GM19351 (cell line): ENCODE measurements around the gene ADCY5.

ENCODE experiments used
- ATAC-seq: cut with Tn5 transposase; IDR thresholded peaks from one replicate; pipeline ENCODE4 v1.9.1; 2021; ENCODE audit warnings: mild to moderate bottlenecking, moderate library complexity; ENCODE audit not compliant: unreplicated experiment

ADCY5 gene

DNA sequence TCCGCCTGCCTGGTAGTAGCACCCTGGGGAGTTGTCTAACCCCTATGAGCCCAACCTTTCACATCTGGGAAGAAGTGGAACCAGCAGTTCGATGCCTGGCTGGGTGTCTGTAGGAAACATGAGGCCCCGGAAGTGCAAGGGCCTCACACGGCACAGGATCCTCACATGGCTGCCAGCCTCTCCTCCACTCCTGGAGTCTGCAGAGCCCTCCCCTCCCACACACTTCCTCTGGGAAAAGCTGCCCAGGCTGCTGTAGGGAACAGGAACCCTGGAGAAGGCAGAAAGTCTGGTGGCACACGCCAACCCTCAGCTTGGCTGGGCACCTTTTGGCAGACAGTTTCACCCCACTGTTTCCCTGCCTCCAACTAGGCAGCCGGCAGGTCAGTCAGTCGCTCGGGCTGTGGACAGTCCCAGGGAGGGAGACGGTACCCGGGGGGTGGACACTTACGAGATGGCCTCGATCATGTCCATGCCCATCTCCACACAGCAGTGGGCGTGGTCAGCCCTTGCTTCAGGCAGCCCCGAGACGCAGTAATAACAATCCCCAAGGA lies 118.4 kb downstream of the ADCY5 start:
- no peak for ATAC-seq

DNA sequence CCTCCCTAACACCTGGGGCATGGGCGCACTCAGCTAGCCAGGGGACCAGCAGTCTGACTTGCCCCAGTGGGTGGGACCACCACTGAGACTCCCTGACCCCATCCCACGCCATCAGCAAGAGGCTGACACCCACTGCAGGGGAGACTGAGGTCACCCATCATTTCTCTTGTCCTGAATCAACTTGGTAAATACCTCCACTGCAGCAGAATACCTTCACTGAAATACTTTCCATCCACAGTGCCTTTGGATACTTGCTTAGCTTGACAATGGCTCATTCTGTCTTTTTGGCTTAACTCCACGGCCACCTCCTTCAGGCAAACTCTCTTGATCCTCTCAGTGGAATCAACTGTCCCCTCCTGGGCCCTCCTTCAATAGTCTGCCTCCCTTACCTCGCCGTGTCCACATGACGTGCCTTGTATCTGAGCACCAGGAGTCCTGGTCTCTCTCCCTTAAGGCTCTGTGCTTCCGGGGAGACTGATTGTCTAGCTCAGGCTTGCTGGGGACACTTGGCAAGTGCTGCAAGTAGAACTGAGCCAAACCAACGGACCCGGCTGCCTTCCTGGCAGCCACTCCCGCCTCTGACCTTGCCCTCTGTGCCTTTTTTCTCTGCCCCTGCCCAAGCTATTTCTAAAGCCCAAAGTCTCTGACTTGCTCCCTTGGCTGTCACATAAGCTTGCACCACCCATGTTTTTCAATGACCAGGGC lies 119.1 kb downstream of the ADCY5 start:
- no peak for ATAC-seq

DNA sequence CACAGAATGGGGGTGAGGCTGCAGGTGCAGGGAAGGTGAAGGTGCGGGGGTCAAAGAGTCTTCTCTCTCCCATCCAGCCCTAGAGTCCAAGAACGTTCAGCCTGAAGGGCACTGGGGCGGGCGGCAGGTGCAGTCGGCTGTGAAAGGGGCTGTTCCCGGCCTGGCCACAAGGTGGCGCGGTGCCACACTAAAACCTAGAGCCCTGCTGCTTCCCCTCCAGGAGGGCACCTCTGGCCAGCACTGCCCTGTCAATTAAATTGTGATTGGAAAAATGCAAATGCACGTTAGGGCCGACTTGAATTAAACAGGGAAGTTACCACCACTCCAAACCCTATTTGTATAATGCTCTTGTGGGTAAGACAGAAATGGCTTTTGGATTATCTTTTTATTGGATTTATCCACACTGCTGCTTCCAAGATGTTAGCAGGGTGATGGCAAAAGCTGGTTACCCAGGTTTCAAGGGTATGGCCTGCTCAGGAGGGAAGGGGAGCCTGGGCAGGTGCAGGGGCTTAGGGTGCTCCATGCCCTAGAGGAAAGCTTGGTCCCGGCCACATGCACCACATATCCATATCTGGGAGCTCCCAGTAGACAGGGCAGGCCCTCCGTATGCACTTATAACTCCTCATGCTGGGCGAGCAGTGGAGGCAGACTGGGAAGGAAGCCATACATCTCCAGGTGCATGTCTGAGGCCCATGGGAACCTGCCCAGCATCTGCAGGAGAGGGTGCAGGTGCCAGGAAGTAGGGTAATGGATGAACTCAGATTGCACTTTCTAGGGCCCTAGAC lies 119.8 kb downstream of the ADCY5 start:
- peak; percentile 60 for ATAC-seq

DNA sequence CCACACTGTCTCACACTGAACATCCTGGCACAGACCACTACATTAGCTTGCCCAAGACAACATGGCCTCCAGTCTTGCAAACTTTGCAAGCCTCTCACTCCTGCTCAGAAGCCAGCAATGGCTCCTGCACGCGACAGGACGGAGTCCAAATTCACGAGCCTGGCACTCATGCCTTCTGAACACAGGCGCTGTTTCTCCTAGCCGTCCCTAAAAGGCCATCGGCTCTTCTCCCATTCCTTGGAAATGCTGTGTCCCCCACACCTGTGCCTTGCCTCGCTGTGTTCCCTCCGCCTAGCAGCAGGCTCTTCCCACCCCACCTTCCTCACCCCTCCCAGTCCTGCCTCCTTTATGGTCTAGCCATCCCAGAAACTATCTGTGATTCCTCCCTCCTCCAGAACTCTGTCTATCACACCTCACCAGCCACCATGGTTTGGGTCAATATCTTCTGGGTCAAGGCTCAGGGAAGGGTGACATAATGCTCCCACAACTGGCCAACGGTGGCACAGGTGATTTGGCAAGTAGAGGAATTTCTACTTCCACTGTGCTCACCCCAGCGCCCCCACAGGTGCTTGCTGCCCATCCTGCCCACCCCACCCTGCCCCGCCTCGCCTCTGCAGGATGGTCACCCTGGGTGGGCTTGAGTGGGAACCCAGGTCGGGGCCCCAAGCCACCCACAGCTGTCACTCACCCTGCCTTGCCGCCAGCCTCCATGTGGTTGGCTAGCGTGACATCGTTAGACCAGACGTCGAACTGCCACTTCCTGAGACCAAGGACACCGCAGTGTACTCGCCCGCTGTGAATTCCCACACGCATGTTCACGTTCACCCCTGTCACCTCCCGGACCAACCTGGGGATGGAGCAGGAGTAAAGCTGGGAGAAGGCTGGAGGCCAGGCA lies 120.7 kb downstream of the ADCY5 start:
- no peak for ATAC-seq

DNA sequence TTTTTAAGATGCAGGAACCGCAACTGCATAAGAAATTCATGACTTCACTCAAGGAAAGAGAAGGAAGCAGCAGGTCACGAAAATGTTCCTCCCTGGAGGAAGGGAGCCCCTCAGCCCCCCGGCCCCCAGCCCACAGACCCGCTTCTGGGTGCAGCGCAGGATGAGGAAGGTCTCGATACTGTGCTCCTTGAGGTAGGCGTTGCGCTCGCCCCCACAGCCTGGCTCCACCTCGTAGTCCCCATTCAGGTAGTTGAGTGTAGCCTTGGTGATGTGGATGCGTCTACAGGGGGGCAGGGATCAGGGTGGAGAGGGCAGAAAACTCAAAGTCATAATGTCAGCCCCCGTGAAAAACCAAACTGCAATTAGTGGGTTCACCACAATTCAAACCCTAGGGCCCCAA lies 121.4 kb downstream of the ADCY5 start:
- ATAC-seq = no peak

DNA sequence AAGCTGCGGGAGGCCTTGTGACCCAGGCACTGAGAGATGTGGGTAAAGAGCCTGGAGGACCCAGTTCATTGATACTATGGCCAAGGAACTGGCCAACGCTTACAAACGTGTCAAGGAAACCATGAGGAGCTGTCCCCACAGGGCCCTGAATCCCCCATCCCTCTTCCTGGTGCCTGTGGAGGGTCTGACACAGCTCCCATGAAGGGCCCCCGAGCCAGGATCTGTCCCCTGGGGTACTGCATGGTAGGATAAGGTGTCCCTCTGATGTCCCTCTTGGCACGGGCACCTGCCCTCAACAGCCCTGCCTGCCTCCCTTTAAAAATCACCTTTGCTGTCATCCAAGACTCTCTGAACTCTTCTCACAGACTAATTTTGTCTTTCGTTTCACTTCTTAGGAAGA lies 122.4 kb downstream of the ADCY5 start:
- ATAC-seq = no peak

DNA sequence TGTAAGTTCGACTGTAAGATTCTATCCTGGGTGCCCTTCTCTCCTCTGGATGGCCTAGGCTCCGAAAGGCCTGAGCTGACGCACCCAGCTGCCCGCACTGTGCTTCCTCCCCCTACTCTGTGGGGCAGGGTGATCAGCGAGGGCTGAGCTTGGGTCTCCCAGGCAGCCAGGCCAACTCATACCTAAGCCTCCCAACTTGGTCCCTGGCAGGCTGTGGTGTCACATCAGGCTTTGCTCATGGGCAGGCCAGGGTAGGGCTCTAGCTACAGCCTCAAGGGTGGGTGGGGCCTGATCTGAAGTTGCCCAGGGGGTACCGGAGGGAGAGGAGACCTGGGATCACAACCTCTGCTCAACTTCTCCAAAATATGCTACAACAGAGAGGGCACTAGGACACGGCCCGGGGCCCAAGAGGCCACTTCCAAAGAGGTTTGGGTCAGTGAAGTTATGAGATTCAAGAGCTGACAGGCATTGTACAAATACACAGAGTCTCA lies 123.1 kb downstream of the ADCY5 start:
- ATAC-seq = no peak

DNA sequence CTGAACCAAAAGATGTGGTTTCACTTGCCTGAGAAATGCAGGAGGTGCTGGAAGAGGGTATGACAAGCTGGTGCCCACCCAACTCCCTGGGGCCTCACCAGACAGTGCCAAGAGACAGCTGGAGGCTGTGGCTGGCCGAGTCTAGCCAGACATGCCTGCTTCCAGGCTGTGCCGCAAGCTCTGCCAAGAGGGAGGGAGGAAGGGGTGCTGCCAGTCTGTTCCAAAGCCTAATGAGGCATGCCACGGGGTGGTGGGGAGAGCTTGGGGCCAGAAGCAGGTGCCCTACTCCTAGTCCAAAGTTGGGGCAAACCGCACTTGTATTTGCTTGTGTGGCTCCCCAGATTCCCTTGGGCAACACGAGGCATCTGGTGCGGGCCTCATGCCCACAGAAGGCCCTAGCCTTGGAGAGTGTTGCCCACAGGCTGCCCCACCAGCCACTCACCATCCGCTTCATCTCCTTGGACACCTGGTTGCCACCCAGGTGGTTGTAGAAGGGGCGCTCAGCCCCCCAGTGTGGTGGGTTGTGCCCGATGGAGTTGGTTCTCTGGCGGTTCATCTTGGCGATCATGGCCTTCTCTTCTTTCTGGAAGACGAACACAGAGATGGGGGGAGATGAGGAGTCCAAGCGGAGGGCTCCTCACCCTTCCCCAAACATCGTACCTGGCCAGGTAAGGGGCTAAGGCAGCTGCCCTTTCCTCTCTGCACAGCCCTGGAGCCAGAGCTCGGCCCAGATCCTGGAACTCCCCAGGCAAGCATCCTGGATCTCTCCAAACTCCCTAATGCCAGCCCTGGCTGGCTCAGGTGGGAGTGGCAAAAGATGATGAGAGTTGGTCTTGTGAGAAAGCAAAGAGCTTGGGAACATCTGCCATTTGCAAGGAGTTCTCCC lies 123.8 kb downstream of the ADCY5 start:
- ATAC-seq = no peak

DNA sequence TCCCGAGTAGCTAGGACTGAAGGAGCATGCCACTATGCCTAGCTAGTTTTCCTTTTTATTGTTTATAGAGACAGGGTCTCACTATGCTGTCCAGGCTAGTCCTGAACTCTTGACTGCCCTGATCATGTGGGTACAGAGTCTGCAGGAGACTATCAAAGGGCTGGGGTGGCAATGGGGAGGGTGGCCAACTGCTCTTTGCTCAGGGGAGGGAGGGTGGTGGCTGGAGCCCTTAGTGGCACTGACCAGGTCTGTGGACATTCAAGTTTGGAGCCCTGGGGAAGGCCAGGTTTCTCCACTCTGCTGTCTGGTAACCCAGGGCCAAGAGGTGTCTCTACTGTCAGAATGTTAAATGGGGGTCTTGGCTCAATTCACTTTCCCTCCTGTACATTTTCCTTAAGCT lies 125.1 kb downstream of the ADCY5 start:
- no peak for ATAC-seq

DNA sequence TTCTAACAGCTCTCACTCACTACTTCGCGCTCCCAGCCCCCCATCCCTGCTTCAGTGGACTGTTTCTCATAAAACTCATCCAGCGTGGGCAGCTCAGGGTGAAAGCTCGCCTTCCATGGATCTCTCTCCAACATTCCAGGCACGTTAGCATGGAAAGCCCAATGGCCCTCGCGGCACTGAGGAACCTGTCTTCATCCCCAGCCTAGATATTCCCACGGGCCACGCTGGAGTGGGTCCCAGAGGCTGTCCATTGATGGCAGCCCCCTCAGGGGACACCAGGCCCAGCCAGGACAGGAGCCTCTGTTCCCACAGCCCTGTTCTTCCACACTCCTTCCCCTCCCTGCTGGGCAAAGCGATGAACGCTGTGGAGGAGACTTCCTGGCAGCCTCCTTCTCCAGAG lies 126.0 kb downstream of the ADCY5 start:
- ATAC-seq = no peak

DNA sequence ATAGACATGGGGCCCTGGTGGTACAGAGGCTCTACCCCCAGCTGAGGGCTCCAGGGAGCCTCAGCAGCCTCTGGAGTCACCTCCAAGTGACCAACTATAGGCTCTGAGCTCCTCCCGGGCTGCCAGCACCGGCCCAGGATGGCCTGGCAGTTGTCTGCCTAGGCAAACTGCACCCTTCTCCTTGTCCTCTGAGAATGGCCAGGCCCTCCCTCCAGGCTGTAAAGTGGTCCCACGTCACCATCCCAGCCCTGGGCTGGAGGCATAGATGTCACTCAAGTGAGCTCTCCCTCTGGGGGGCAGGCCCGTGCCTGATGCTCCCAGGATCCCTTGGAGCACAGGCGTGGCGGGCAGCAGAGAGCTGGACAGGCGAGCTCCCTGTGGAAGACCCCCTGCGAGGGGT lies 127.1 kb downstream of the ADCY5 start:
- ATAC-seq = no peak

DNA sequence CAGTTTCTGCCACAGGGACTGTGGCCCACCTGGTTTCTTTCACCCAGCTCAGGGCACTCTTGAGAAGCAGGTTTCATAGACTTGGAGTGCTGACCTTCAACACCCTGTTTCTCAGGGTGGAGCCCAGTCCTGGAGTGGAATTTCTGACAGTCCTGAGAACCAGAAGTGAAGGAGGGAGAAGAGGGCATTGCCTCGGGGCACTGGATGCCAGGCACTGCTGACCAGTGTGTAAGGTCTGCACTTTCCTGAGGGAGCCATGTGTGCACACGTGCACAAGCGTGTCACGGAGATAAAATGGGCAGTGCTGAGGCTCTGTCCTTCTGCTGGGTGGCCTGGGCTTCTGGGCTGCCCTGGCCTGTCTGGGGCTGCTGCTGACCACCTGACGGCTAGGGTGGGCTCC lies 128.7 kb downstream of the ADCY5 start:
- ATAC-seq = no peak

DNA sequence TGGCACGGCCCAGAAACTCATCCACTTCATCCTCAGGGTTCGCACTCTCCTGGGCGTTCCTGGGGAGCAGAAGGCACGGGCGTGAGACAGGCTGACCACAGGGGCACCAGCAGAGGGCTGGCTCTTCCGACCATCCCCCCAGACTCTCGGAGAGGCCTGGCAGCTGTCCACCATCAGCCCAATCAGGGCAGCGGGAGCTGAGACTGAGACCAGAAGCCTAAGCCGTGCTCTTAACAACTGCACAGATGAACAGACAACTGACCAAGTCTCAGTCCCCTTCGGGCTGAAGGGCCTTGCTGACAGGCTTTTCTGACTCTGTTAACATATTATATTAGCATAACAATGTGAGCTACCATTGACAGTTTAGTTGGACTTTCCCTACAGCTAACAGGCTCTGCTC lies 129.1 kb downstream of the ADCY5 start:
- ATAC-seq = no peak

DNA sequence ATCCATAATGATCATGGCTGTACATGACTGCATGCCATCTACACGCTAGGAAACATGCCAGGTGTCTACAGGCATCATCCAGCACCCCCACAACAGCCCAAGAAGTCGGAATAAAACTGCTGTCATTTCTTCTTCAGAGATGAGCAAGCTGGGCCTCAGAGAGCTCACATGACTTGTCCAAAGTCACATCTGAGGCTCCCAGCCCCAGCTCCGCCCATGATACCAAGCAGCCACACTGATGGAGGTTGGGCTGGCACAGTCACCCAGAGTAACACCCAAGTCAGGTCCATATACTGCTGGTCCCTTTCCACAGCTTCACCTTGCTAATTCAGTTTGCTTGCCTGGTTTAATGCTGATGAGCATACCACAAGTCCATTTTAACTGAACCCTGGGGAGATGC lies 130.5 kb downstream of the ADCY5 start:
- ATAC-seq = no peak

DNA sequence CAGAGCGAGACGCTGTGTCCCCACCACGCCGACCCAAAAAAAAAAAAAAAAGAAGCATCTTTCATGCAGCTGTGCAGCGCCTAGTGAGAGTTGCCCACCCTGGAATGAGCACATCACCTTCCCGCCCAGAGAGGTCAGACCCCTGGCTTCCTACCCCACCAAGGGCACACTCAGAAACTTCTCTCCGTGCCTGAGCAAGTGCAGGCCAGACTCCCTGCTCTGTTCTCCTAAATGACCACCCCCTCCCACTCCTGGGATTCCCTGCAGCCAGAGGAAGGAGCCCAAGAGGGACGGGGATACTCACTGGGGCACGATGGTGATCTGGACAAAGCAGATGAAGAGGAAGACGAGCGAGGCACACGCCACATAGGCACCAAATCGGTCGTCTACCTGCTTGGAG lies 131.2 kb downstream of the ADCY5 start:
- ATAC-seq = no peak

DNA sequence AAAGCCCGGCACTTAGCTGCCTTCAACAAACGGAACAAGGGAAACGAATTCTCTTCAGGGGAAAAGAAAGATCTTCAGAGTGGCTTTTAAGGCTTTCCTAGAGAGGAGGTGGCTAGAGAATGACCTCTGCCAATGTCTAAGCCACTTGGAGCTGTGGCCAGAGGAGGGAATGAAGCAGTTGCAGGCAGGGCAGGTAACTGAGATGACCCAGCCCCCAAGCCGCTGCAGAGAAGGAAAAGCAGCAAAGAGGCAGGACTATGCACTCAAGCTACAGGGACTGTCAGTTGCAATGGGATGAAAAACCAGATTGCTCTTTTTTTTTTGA lies 133.7 kb downstream of the ADCY5 start:
- no peak for ATAC-seq

DNA sequence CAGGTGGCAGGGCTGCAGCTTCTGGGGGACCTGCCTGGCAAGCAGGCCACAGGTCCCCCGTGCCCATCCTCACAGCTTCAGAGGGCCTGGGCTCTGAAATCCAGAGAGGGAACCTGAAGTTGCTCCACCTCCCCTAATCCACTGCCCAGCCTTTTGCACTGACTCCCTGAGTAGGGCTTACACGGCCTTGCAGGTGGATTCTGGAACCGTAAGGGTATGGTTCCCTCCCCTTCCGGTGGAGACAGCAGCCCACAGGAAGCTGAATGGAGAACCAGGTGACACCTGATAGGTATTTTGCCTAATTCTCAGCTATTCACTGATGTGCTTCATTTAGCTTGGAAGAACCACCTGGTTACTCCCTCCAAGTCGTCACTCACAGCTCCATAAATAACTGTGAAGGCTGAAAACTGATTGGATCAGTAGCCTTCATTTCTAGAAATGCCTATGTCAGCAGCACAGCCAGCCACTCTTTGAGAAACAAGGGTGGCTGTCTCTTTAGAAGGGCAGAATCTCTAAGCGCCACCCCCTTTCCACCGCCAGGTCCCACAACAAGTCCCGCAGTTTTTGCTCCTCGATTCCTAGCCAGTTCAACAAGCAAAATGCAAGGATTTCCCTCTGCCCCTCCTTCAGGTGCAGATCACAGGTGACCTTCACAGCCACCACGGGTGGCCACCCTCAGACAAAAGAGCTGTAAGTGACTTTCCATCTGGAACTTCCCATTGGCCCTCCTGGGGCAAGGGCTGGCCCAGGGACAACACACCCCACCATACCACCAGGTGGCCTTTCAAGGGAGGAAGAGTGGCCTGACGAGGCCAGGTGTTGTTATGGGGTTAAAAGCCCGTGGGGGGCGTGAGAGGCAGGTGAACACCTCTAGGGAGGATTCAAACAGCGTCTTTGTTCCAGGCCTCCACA lies 134.3 kb downstream of the ADCY5 start:
- ATAC-seq = no peak

DNA sequence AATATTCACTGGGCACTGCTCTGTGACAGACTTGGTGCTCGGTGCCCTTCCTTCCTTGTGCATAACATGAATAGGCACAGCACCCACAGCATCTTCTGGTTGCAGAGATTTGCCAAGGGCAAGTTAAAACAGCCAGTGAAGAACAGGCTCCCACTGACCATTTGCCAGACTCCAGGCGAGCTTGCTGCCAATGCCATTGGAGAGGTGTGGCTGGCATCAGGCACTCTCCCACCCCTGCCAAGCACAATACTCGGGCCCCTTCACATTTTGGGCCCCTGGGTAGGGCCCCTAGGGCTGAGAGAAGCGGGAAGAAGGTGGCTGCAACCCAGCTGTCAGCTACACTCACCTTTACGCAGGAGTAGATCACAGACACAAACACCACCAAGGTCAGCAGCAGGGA lies 135.0 kb downstream of the ADCY5 start:
- ATAC-seq = no peak
